Body of pancreas (tissue), 4 donors: ENCODE data around the gene SLC12A8. TPM values are rescaled to one million over a fixed set of nuclear protein-coding genes. Genes with fewer than 3 reads are reported as not detected.

Experiments used
- ATAC-seq: fragments of 150-250 bp; one replicate; pipeline ENCODE4 v1.9.1; 2016
- DNase-seq, 4 donors: peaks; one replicate each; pipeline ENCODE4 v3.0.0-alpha.2; 2019
- H3K27ac ChIP-seq, 4 donors: fragments of 200-600 bp; sonication (generic); 1 replicate in 3 of 4; 2 replicates in 1 of 4; pipeline versions ENCODE4 v1.5.1 to v1.6.1; 2016 to 2019; ENCODE audit warnings: mild to moderate bottlenecking in 1 of 4, mixed read lengths in 1 of 4, moderate library complexity in 1 of 4
- H3K27me3 ChIP-seq, 2 donors: fragments of 200-600 bp; sonication (generic); one replicate each; pipeline ENCODE4 v1.6.0; 2016; ENCODE audit warnings: mild to moderate bottlenecking in 1 of 2
- H3K36me3 ChIP-seq, 2 donors: fragments of 200-600 bp; sonication (generic); replicated peaks in 1 of 2; 2 replicates each; pipeline ENCODE4 v1.5.1; 2016; ENCODE audit warnings: low read depth in 2 of 2; ENCODE audit not compliant: insufficient read depth in 1 of 2
- H3K4me1 ChIP-seq: fragments of 200-600 bp; sonication (generic); one replicate; pipeline ENCODE4 v1.6.0; 2016
- H3K4me3 ChIP-seq, 2 donors: fragments of 200-600 bp; sonication (generic); 1 replicate in 1 of 2; 2 replicates in 1 of 2; pipeline ENCODE4 v1.5.1; 2016 to 2019
- H3K9me3 ChIP-seq, 3 donors: fragments of 200-600 bp; sonication (generic); 1 replicate in 2 of 3; 2 replicates in 1 of 3; pipeline ENCODE4 v1.5.1; 2016
- CTCF ChIP-seq, 7 experiments: fragments of 450-650 bp in 4 of 7; fragments of 200-600 bp in 3 of 7; sonication (generic) in 3 of 7; IDR thresholded peaks; one replicate each; pipeline ENCODE4 v1.5.1; 2016 to 2019; ENCODE audit warnings: antibody characterized with exemption in 7 of 7
- POLR2A ChIP-seq, 3 donors: fragments of 450-650 bp; IDR thresholded peaks; one replicate each; pipeline ENCODE4 v1.6.1; 2016; ENCODE audit warnings: antibody characterized with exemption in 3 of 3, mild to moderate bottlenecking in 2 of 3
- WGBS, 2 donors: methylation state at CpG; one replicate each; pipeline ENCODE4 v1.1.5; 2017; 5-methylcytosine and 5-hydroxymethylcytosine counted together
- intact Hi-C: fragments of 100-400 bp; cut with DNase I; formaldehyde crosslinking; loops from one replicate; pipeline ENCODE4 v1.15.1; 2023
- total RNA-seq, 2 donors: library from RNA; depleted of rRNA; stranded (reverse); fragments of >200 nt; gene quantifications; one replicate each; pipeline ENCODE4 v1.1.0, GENCODE V29; 2016

The SLC12A8 gene
- total RNA-seq, 2 donors from 2014 or later: 10.1 to 30.0 TPM

- intact Hi-C loops: no loop called here
- Histone ChIP-seq H3K27ac (no peak overlapping the region), H3K4me3 (no peak overlapping the region), H3K27me3 (no peaks in the 10 kb centered on the region), H3K36me3 (no peaks in the 10 kb centered on the region), H3K4me1 (no peaks in the 10 kb centered on the region), H3K9me3 (no peaks in the 10 kb centered on the region)
- 69 to 87% methylated on average over 7 of the region's 7 CpGs for WGBS, 2 donors
- TF ChIP-seq POLR2A (IDR thresholded peaks at IDR 0.05) (no peak), CTCF (IDR thresholded peaks at IDR 0.05) (no peak)
- ATAC-seq (no peak), DNase-seq (no peak)
These were observed 8.3 kb upstream of the SLC12A8 start for GRCh38 chr3:125220727-125221429.

GRCh38 chr3:125220183-125220582 is 7.6 kb upstream of the SLC12A8 start:
- Histone ChIP-seq H3K4me3 (no peak overlapping the region), H3K27me3 (no peaks in the 10 kb centered on the region), H3K9me3 (no peaks in the 10 kb centered on the region), H3K36me3 (no peaks in the 10 kb centered on the region), H3K4me1 (no peaks in the 10 kb centered on the region), H3K27ac (no peak overlapping the region)
- intact Hi-C loops: no loop called here
- no peak for DNase-seq
- no peak for ATAC-seq
- no peak for TF ChIP-seq CTCF (IDR thresholded peaks at IDR 0.05)
- TF ChIP-seq POLR2A (IDR thresholded peaks at IDR 0.05): no peak
- 83 to 84% methylated on average over 10 of the region's 10 CpGs for WGBS, 2 donors

GRCh38 chr3:125219261-125219701 is 6.7 kb upstream of the SLC12A8 start:
- H3K9me3 ChIP-seq: no peaks in the 10 kb centered on the region
- DNase-seq (no peak), ATAC-seq (peak; percentile 21)
- intact Hi-C loops: no loop called here
- H3K27ac ChIP-seq: no peak overlapping the region
- 69 to 77% methylated on average over 3 to 8 of the region's 8 CpGs for WGBS, 2 donors
- no peak overlapping the region for H3K4me3 ChIP-seq
- peaks cover under 1% of the 10 kb centered on the region for H3K4me1 ChIP-seq
- TF ChIP-seq CTCF (IDR thresholded peaks at IDR 0.05) (no peak), POLR2A (IDR thresholded peaks at IDR 0.05) (no peak)
- H3K27me3 ChIP-seq: no peaks in the 10 kb centered on the region
- no peaks in the 10 kb centered on the region for H3K36me3 ChIP-seq

DNA sequence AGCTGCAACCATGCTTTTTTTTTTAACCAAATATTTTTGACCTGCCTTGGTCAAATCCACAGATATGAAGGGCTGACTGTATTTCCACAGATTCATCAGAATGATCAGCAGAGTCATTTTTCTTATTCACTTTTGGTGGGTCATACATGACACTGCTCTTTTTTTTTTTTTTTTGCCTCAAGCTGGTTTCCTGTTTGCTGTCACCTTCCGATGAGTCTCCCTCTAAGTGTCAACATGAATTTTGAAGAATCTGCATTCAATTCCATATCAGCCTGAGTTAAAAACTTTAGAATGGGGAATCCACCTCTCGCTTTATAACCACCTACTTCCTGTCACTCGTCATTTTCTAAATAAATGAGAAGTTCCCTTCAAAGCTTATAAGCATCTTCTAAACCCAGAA is 2.2 kb upstream of the SLC12A8 start:
- peaks cover 27% of the 10 kb centered on the region for H3K4me1 ChIP-seq
- intact Hi-C loops: no loop called here
- WGBS, 2 donors: 74 to 84% methylated on average over 3 of the region's 3 CpGs
- no peaks in the 10 kb centered on the region for H3K9me3 ChIP-seq
- ATAC-seq: no peak
- TF ChIP-seq CTCF (IDR thresholded peaks at IDR 0.05) (no peak), POLR2A (IDR thresholded peaks at IDR 0.05) (no peak)
- no peak for DNase-seq
- no peaks in the 10 kb centered on the region for H3K36me3 ChIP-seq
- no peak overlapping the region for H3K4me3 ChIP-seq
- H3K27me3 ChIP-seq: no peaks in the 10 kb centered on the region
- H3K27ac ChIP-seq: no peak overlapping the region

DNA sequence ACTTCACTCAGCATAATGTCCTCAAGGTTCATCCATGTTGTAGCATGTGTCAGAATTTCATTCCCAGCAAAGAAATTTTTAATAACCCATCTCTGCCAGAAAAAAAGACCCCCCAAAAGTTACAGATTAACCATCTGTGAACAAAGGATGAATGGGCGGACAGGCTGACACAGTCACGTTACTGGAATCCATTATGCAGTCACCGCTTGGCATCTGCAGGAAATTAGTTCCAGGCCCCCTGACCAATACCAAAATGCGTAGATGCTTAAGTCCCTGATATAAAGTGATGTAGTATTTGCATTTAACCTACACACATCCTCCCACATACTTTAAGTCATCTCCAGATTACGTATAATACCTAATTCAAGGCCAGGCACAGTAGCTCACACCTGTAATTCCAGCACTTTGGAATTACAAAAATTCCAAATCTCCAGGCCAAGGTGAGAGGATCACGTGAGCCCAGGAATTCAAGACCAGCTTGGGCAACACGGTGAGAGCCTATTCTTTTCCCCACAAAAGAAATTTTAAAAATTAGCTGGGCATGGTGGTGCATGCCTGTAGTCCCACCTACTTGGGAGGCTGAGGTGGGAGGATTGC is 1.5 kb upstream of the SLC12A8 start:
- Histone ChIP-seq H3K9me3 (no peaks in the 10 kb centered on the region), H3K36me3 (no peaks in the 10 kb centered on the region), H3K27me3 (no peaks in the 10 kb centered on the region), H3K4me3 (no peak overlapping the region), H3K27ac (no peak overlapping the region), H3K4me1 (peaks cover 27% of the 10 kb centered on the region)
- no peak for TF ChIP-seq POLR2A (IDR thresholded peaks at IDR 0.05)
- TF ChIP-seq CTCF (IDR thresholded peaks at IDR 0.05): no peak
- DNase-seq (no peak), ATAC-seq (no peak)
- whole genome bisulfite sequencing, 2 donors: 75 to 80% methylated on average over 7 of the region's 7 CpGs
- intact Hi-C loops: no loop called here
